Brain microvascular endothelial cell (primary cell): ENCODE results near the gene RTN4.

Experiments used
- DNase-seq: peaks from one replicate; pipeline ENCODE4 v3.0.0-alpha.2; 2020
- H3K27ac ChIP-seq: fragments of 250-450 bp; sonication (Bioruptor Pico); 2 replicates; pipeline ENCODE4 v1.5.1; 2020; ENCODE audit warnings: mild to moderate bottlenecking, moderate library complexity
- H3K27me3 ChIP-seq: fragments of 250-450 bp; sonication (Bioruptor Pico); replicated peaks from 2 replicates; pipeline ENCODE4 v1.5.1; 2020; ENCODE audit warnings: mild to moderate bottlenecking
- H3K36me3 ChIP-seq: fragments of 250-450 bp; sonication (Bioruptor Pico); replicated peaks from 2 replicates; pipeline ENCODE4 v1.5.1; 2020; ENCODE audit warnings: mild to moderate bottlenecking
- H3K4me3 ChIP-seq: 2 replicates; pipeline ENCODE4 v1.5.1; 2011; ENCODE audit warnings: low read depth, mild to moderate bottlenecking, control low read depth, low read length, moderate library complexity
- CTCF ChIP-seq: IDR thresholded peaks from 2 replicates; pipeline ENCODE4 v1.5.1; 2011; ENCODE audit warnings: low read depth, mild to moderate bottlenecking, moderate library complexity, low read length, control low read depth, inconsistent platforms; ENCODE audit errors: missing control alignments
- in situ Hi-C: cut with HindIII; loops from 2 replicates; pipeline ENCODE4 v1.10.0; 2017; ENCODE audit warnings: low sequenced_read_pairs, low pct_ligation_motif_present

The RTN4 gene

GRCh38 chr2:55087501-55087900 is 37.2 kb upstream of the RTN4 start:
- H3K4me3 ChIP-seq = no peak overlapping the region
- TF ChIP-seq CTCF = no peak
- no peak for DNase-seq
- no peaks in the 10 kb centered on the region for H3K27me3 ChIP-seq
- in situ Hi-C loops = no loop called here
- no peaks in the 10 kb centered on the region for H3K36me3 ChIP-seq
- no peak overlapping the region for H3K27ac ChIP-seq

- in situ Hi-C loops = no loop called here
- Histone ChIP-seq H3K4me3 (no peak overlapping the region), H3K27me3 (no peaks in the 10 kb centered on the region), H3K27ac (no peak overlapping the region), H3K36me3 (no peaks in the 10 kb centered on the region)
- no peak for DNase-seq
- TF ChIP-seq CTCF = no peak
Measured at GRCh38 chr2:55085113-55086040, 35.1 kb upstream of the RTN4 start.

- in situ Hi-C loops = no loop called here
- Histone ChIP-seq H3K4me3 (no peak overlapping the region), H3K27ac (no peak overlapping the region), H3K36me3 (no peaks in the 10 kb centered on the region), H3K27me3 (no peaks in the 10 kb centered on the region)
- TF ChIP-seq CTCF = no peak
- no peak for DNase-seq
Measured at GRCh38 chr2:55084641-55085040, 34.4 kb upstream of the RTN4 start.

GRCh38 chr2:55080204-55080738 is 30.0 kb upstream of the RTN4 start:
- no peaks in the 10 kb centered on the region for H3K27me3 ChIP-seq
- no peak for DNase-seq
- no peak overlapping the region for H3K4me3 ChIP-seq
- in situ Hi-C loops = no loop called here
- TF ChIP-seq CTCF = no peak
- H3K27ac ChIP-seq = no peak overlapping the region
- no peaks in the 10 kb centered on the region for H3K36me3 ChIP-seq

- DNase-seq = no peak
- in situ Hi-C loops = no loop called here
- TF ChIP-seq CTCF = no peak
- H3K36me3 ChIP-seq = no peaks in the 10 kb centered on the region
- H3K27ac ChIP-seq = no peak overlapping the region
- H3K4me3 ChIP-seq = no peak overlapping the region
- H3K27me3 ChIP-seq = no peaks in the 10 kb centered on the region
Measured at GRCh38 chr2:55078956-55079355, 28.7 kb upstream of the RTN4 start.
